ENCODE measurements around the gene SPPL3.

GRCh38 chr12:120836114-120836684 is 68.0 kb downstream of the SPPL3 start:
- no peak for TF ChIP-seq POLR2A (IDR thresholded peaks at IDR 0.05; ENCODE audit: low read length)
- no peak for TF ChIP-seq GATA1 (IDR thresholded peaks at IDR 0.05; ENCODE audit: low read depth, low read length)

Data from erythroblast (primary cell).